Smooth muscle cell of the brain vasculature (primary cell): Measurements from ENCODE around the gene GLO1.
"Not testable (repeated sequence)": the region's sequence is repeated elsewhere in the genome, so short reads cannot be mapped to it uniquely, and the experiment has no call there.

ENCODE experiments used
- DNase-seq: peaks from one replicate; pipeline ENCODE4 v3.0.0-alpha.2; 2012; ENCODE audit warnings: low read depth, low spot score

The GLO1 gene

GRCh38 chr6:38705924-38706323 lies 3.0 kb upstream of the GLO1 start:
- no peak for DNase-seq

GRCh38 chr6:38703949-38704590 lies 1.1 kb upstream of the GLO1 start:
- DNase-seq, result no peak

- DNase-seq, result no peak
Measured at GRCh38 chr6:38701551-38701950, 1.4 kb downstream of the GLO1 start.

- DNase-seq, result not testable (repeated sequence)
Measured at GRCh38 chr6:38699702-38700101, 3.2 kb downstream of the GLO1 start.

- DNase-seq, result no peak
Measured at GRCh38 chr6:38697846-38698245, 5.1 kb downstream of the GLO1 start.

- DNase-seq, result no peak
Measured at GRCh38 chr6:38696345-38696744, 6.6 kb downstream of the GLO1 start.

GRCh38 chr6:38695933-38696332 lies 7.0 kb downstream of the GLO1 start:
- no peak for DNase-seq

GRCh38 chr6:38695227-38695900 lies 7.6 kb downstream of the GLO1 start:
- no peak for DNase-seq

GRCh38 chr6:38688579-38689087 lies 14.3 kb downstream of the GLO1 start:
- DNase-seq, result no peak

- no peak for DNase-seq
Measured at GRCh38 chr6:38687549-38687948, 15.4 kb downstream of the GLO1 start.

GRCh38 chr6:38687043-38687353 lies 15.9 kb downstream of the GLO1 start:
- no peak for DNase-seq

- DNase-seq, result no peak
Measured at GRCh38 chr6:38686270-38687042, 16.5 kb downstream of the GLO1 start.

- DNase-seq, result no peak
Measured at GRCh38 chr6:38684904-38685303, 18.0 kb downstream of the GLO1 start.

- DNase-seq, result no peak
Measured at GRCh38 chr6:38684237-38684636, 18.7 kb downstream of the GLO1 start.

- DNase-seq, result no peak
Measured at GRCh38 chr6:38681850-38682249, 21.1 kb downstream of the GLO1 start.

GRCh38 chr6:38679668-38680067 lies 23.3 kb downstream of the GLO1 start:
- DNase-seq, result no peak

GRCh38 chr6:38678178-38678760 lies 24.7 kb downstream of the GLO1 start:
- DNase-seq, result no peak

GRCh38 chr6:38676974-38677544 lies 25.9 kb downstream of the GLO1 start:
- no peak for DNase-seq

- no peak for DNase-seq
Measured at GRCh38 chr6:38676236-38676973, 26.5 kb downstream of the GLO1 start.

GRCh38 chr6:38673397-38674165 lies 29.4 kb downstream of the GLO1 start:
- DNase-seq, result no peak
